CD4-positive, alpha-beta memory T cell (primary cell): ENCODE results near the gene OR13G1. TPM values are rescaled to one million over a fixed set of nuclear protein-coding genes. Genes with fewer than 3 reads are reported as not detected.

Source experiments
- CTCF ChIA-PET: fragments of 350-600 bp; sonication (Branson Sonifier 250); formaldehyde crosslinking; loops from one replicate; lab custom pipeline; 2021; ENCODE audit warnings: inconsistent platforms; ENCODE audit not compliant: partially characterized antibody; lab: Charles Lee
- POLR2A ChIA-PET: fragments of 350-600 bp; sonication (Branson Sonifier 250); formaldehyde crosslinking; loops from one replicate; lab custom pipeline; 2021; ENCODE audit not compliant: partially characterized antibody; lab: Charles Lee
- DNase-seq, 5 donors: peaks; one replicate each; pipeline versions ENCODE4 v3.0.0 to v3.0.0-alpha.2; 2020 to 2022; ENCODE audit warnings: mixed read lengths in 1 of 5
- H3K27ac ChIP-seq: one replicate; pipeline ENCODE4 v1.7.0; 2013; ENCODE audit warnings: low read depth, low read length
- H3K27me3 ChIP-seq: 2 replicates; pipeline ENCODE4 v1.7.0; 2013; ENCODE audit warnings: mild to moderate bottlenecking, low read length, moderate library complexity; ENCODE audit not compliant: insufficient read depth
- H3K36me3 ChIP-seq: 2 replicates; pipeline ENCODE4 v1.7.0; 2013; ENCODE audit warnings: mild to moderate bottlenecking, low read length, moderate library complexity; ENCODE audit not compliant: insufficient read depth
- H3K4me1 ChIP-seq: 2 replicates; pipeline ENCODE4 v1.7.0; 2013; ENCODE audit warnings: mild to moderate bottlenecking, low read length, moderate library complexity; ENCODE audit not compliant: insufficient read depth
- H3K4me3 ChIP-seq, 2 donors: one replicate each; pipeline ENCODE4 v1.7.0; 2013; ENCODE audit warnings: low read length in 2 of 2, mild to moderate bottlenecking in 1 of 2
- H3K9me3 ChIP-seq, 2 donors: one replicate each; pipeline ENCODE4 v1.7.0; 2013; ENCODE audit warnings: low read length in 2 of 2, control low read depth in 1 of 2; ENCODE audit not compliant: control insufficient read depth in 1 of 2
- H3K27ac Mint-ChIP-seq, 7 donors: one replicate each; pipeline ENCODE4 v1.8.0; 2020 to 2021; ENCODE audit warnings: mixed read lengths in 7 of 7, mild to moderate bottlenecking in 6 of 7, inconsistent platforms in 3 of 7, moderate library complexity in 3 of 7
- H3K27me3 Mint-ChIP-seq, 2 donors: one replicate each; pipeline ENCODE4 v1.8.0; 2020 to 2021; ENCODE audit warnings: mixed read lengths in 2 of 2
- H3K36me3 Mint-ChIP-seq, 2 donors: one replicate each; pipeline ENCODE4 v1.8.0; 2020 to 2021; ENCODE audit warnings: mixed read lengths in 2 of 2, inconsistent platforms in 1 of 2, mild to moderate bottlenecking in 1 of 2
- H3K4me1 Mint-ChIP-seq, 4 donors: one replicate each; pipeline ENCODE4 v1.8.0; 2020 to 2021; ENCODE audit warnings: mixed read lengths in 4 of 4, mild to moderate bottlenecking in 1 of 4
- H3K4me3 Mint-ChIP-seq, 8 donors: one replicate each; pipeline ENCODE4 v1.8.0; 2020 to 2021; ENCODE audit warnings: mixed read lengths in 8 of 8, mild to moderate bottlenecking in 7 of 8, moderate library complexity in 6 of 8, inconsistent platforms in 3 of 8
- H3K9me3 Mint-ChIP-seq, 8 donors: one replicate each; pipeline ENCODE4 v1.8.0; 2020 to 2021; ENCODE audit warnings: mixed read lengths in 8 of 8, mild to moderate bottlenecking in 5 of 8, inconsistent platforms in 3 of 8, moderate library complexity in 1 of 8
- intact Hi-C: fragments of 100-400 bp; cut with micrococcal nuclease; formaldehyde crosslinking; loops from one replicate; pipeline ENCODE4 v1.15.1; 2023
- polyA plus RNA-seq, 2 donors: library from polyadenylated mRNA; unstranded; fragments of 300-500 nt; fragmentation: Illumina TruSeq; gene quantifications; one replicate each; pipeline ENCODE4 v1.2.3, GENCODE V29; 2021
- total RNA-seq, 2 experiments: library from RNA; stranded (reverse); gene quantifications; one replicate each; pipeline ENCODE4 v1.2.3, GENCODE V29; 2021

Gene OR13G1
- total and polyA plus RNA-seq, 4 experiments from 2014 or later = not detected

GRCh38 chr1:247639381-247639981, 40.1 kb downstream of the OR13G1 start:
- no peaks in the 10 kb centered on the region for H3K4me1 ChIP-seq
- Mint-ChIP-seq H3K9me3 (peaks cover 0 to 12% (median 3%) of the 10 kb centered on the region in 8 donors), H3K27ac (no peak overlapping the region), H3K27me3 (peaks cover 21 to 25% of the 10 kb centered on the region in 2 donors), H3K4me1 (peaks cover 0 to 2% (median under 1%) of the 10 kb centered on the region in 4 donors), H3K4me3 (no peak overlapping the region), H3K36me3 (peaks cover 0 to 3% of the 10 kb centered on the region in 2 donors)
- no peaks in the 10 kb centered on the region for H3K27me3 ChIP-seq
- no peak overlapping the region for H3K4me3 ChIP-seq
- CTCF ChIA-PET = no interaction called here
- no peak for DNase-seq
- intact Hi-C loops = no loop called here
- H3K27ac ChIP-seq = no peak overlapping the region
- no peaks in the 10 kb centered on the region for H3K36me3 ChIP-seq
- H3K9me3 ChIP-seq = no peaks in the 10 kb centered on the region
- POLR2A ChIA-PET = no interaction called here

- Mint-ChIP-seq H3K4me3 (peak overlapping the region in 2 of 8 donors; percentile 19 to 59), H3K9me3 (peaks cover 0 to 12% (median 5%) of the 10 kb centered on the region in 8 donors), H3K27ac (no peak overlapping the region), H3K4me1 (peaks cover 0 to 2% (median under 1%) of the 10 kb centered on the region in 4 donors), H3K27me3 (peaks cover 21 to 25% of the 10 kb centered on the region in 2 donors), H3K36me3 (peaks cover 0 to 3% of the 10 kb centered on the region in 2 donors)
- no peaks in the 10 kb centered on the region for H3K36me3 ChIP-seq
- no peak for DNase-seq
- H3K9me3 ChIP-seq = no peaks in the 10 kb centered on the region
- H3K27ac ChIP-seq = no peak overlapping the region
- intact Hi-C loops = no loop called here
- no peak overlapping the region for H3K4me3 ChIP-seq
- POLR2A ChIA-PET = no interaction called here
- CTCF ChIA-PET = no interaction called here
- no peaks in the 10 kb centered on the region for H3K4me1 ChIP-seq
- H3K27me3 ChIP-seq = no peaks in the 10 kb centered on the region
Measured at GRCh38 chr1:247638781-247639180, 40.8 kb downstream of the OR13G1 start.

GRCh38 chr1:247638011-247638410, 41.5 kb downstream of the OR13G1 start:
- peaks cover 0 to 2% (median under 1%) of the 10 kb centered on the region in 4 donors for H3K4me1 Mint-ChIP-seq
- H3K4me1 ChIP-seq = no peaks in the 10 kb centered on the region
- DNase-seq = no peak
- intact Hi-C loops = no loop called here
- no peaks in the 10 kb centered on the region for H3K9me3 ChIP-seq
- peaks cover 0 to 14% (median 5%) of the 10 kb centered on the region in 8 donors for H3K9me3 Mint-ChIP-seq
- no peak overlapping the region for H3K27ac ChIP-seq
- ChIA-PET CTCF (interaction anchor here (0.6 kb wide), 1 partner anchor 265 kb away, joined by 3 read pairs; no protein-coding TSS in a partner anchor), POLR2A (no interaction called here)
- H3K27me3 ChIP-seq = no peaks in the 10 kb centered on the region
- H3K36me3 ChIP-seq = no peaks in the 10 kb centered on the region
- no peak overlapping the region for H3K27ac Mint-ChIP-seq
- no peak overlapping the region for H3K4me3 ChIP-seq
- H3K27me3 Mint-ChIP-seq = peaks cover 19 to 25% of the 10 kb centered on the region in 2 donors
- no peak overlapping the region for H3K4me3 Mint-ChIP-seq
- peaks cover 0 to 3% of the 10 kb centered on the region in 2 donors for H3K36me3 Mint-ChIP-seq

GRCh38 chr1:247627951-247628350, 51.6 kb downstream of the OR13G1 start:
- H3K36me3 ChIP-seq = no peaks in the 10 kb centered on the region
- no peaks in the 10 kb centered on the region for H3K36me3 Mint-ChIP-seq
- CTCF ChIA-PET = no interaction called here
- no peaks in the 10 kb centered on the region for H3K4me1 Mint-ChIP-seq
- no peak overlapping the region for H3K27ac Mint-ChIP-seq
- intact Hi-C loops = no loop called here
- DNase-seq = no peak
- no peak overlapping the region for H3K27ac ChIP-seq
- POLR2A ChIA-PET = no interaction called here
- no peak overlapping the region for H3K4me3 ChIP-seq
- H3K4me1 ChIP-seq = no peaks in the 10 kb centered on the region
- no peak overlapping the region for H3K4me3 Mint-ChIP-seq
- peaks cover 0 to 4% of the 10 kb centered on the region in 2 donors for H3K27me3 Mint-ChIP-seq
- peaks cover 0 to 13% (median 7%) of the 10 kb centered on the region in 8 donors for H3K9me3 Mint-ChIP-seq
- H3K9me3 ChIP-seq = no peaks in the 10 kb centered on the region
- H3K27me3 ChIP-seq = no peaks in the 10 kb centered on the region

Other genes starting within 250 kb of the OR13G1 start
- not detected for gene OR2B11, start 221.6 kb downstream of the OR13G1 start, total RNA-seq
- not detected for gene OR2B11, start 221.6 kb downstream of the OR13G1 start, polyA plus RNA-seq
- gene OR2C3, start 143.3 kb downstream of the OR13G1 start, total RNA-seq = not detected
- not detected for gene OR2C3, start 143.3 kb downstream of the OR13G1 start, polyA plus RNA-seq
- gene GCSAML, start 130.6 kb downstream of the OR13G1 start, total RNA-seq = not detected
- gene GCSAML, start 130.6 kb downstream of the OR13G1 start, polyA plus RNA-seq = not detected
- not detected for gene OR2G2, start 91.4 kb downstream of the OR13G1 start, total RNA-seq
- gene OR2G2, start 91.4 kb downstream of the OR13G1 start, polyA plus RNA-seq = not detected
- gene OR2G3, start 74.2 kb downstream of the OR13G1 start, total RNA-seq = not detected
- not detected for gene OR2G3, start 74.2 kb downstream of the OR13G1 start, polyA plus RNA-seq
- gene OR6F1, start 36.9 kb upstream of the OR13G1 start, total RNA-seq = not detected
- gene OR6F1, start 36.9 kb upstream of the OR13G1 start, polyA plus RNA-seq = not detected
- gene OR14K1, start 58.9 kb upstream of the OR13G1 start, total RNA-seq = not detected
- not detected for gene OR14K1, start 58.9 kb upstream of the OR13G1 start, polyA plus RNA-seq
- gene OR14A2, start 68.4 kb upstream of the OR13G1 start, total RNA-seq = not detected
- gene OR14A2, start 68.4 kb upstream of the OR13G1 start, polyA plus RNA-seq = not detected
- gene OR1C1, start 80.8 kb upstream of the OR13G1 start, total RNA-seq = not detected
- not detected for gene OR1C1, start 80.8 kb upstream of the OR13G1 start, polyA plus RNA-seq
- gene OR14A16, start 144.4 kb upstream of the OR13G1 start, total RNA-seq = not detected
- not detected for gene OR14A16, start 144.4 kb upstream of the OR13G1 start, polyA plus RNA-seq
- gene OR11L1, start 162.2 kb upstream of the OR13G1 start, total RNA-seq = not detected
- gene OR11L1, start 162.2 kb upstream of the OR13G1 start, polyA plus RNA-seq = not detected
- gene TRIM58, start 177.4 kb upstream of the OR13G1 start, total RNA-seq = under 1 TPM in 1 of 2 experiments, not detected in 1; 0.23 TPM
- under 1 TPM; 0.24 to 0.52 TPM for gene TRIM58, start 177.4 kb upstream of the OR13G1 start, polyA plus RNA-seq
- gene OR2W3, start 215.8 kb upstream of the OR13G1 start, total RNA-seq = not detected
- not detected for gene OR2W3, start 215.8 kb upstream of the OR13G1 start, polyA plus RNA-seq
- gene OR2T8, start 240.5 kb upstream of the OR13G1 start, total RNA-seq = not detected
- gene OR2T8, start 240.5 kb upstream of the OR13G1 start, polyA plus RNA-seq = not detected
- gene OR2AJ1, start 245.2 kb upstream of the OR13G1 start, total RNA-seq = not detected
- not detected for gene OR2AJ1, start 245.2 kb upstream of the OR13G1 start, polyA plus RNA-seq